Measurements from ENCODE around the gene RHBDL3. TPM values are rescaled to one million over a fixed set of nuclear protein-coding genes. Genes with fewer than 3 reads are reported as not detected.

The RHBDL3 gene
- total RNA-seq, 2 experiments from 2014 or later: 0.15 TPM; not detected in 1

GRCh38 chr17:32286518-32286900 lies 20.9 kb downstream of the RHBDL3 start:
- Histone ChIP-seq H3K9me3 (ENCODE audit: low read length) (no peaks in the 10 kb centered on the region), H3K4me1 (ENCODE audit: insufficient read depth, low read length, poor library complexity, severe bottlenecking) (peaks cover 6% of the 10 kb centered on the region), H3K4me3 (ENCODE audit: low read depth, low read length, poor library complexity, severe bottlenecking) (no peak overlapping the region), H3K4me2 (ENCODE audit: low read length) (no peak overlapping the region), H3K36me3 (ENCODE audit: insufficient read depth, low read length) (no peaks in the 10 kb centered on the region), H4K20me1 (ENCODE audit: insufficient read depth, low read length) (no peaks in the 10 kb centered on the region), H3K9me2 (ENCODE audit: insufficient read depth, low read length) (no peaks in the 10 kb centered on the region), H2AFZ (ENCODE audit: low read length) (peak overlapping the region; percentile 36; the same call in 1 of the 2 replicates), H3K27ac (ENCODE audit: low read depth, low read length, poor library complexity, severe bottlenecking) (no peak overlapping the region), H3K79me2 (ENCODE audit: insufficient read depth, low read depth, low read length) (no peaks in the 10 kb centered on the region)
- CTCF ChIA-PET (ENCODE audit: unreplicated experiment): interaction anchor here (1.6 kb wide), 1 partner anchor 11 kb away, joined by 4 read pairs; no protein-coding TSS in a partner anchor
- BruUV-seq (replicated peaks): no TSS peak
- DNase-seq (ENCODE audit: low spot score): no peak
- POLR2A ChIA-PET: interaction anchor here (0.6 kb wide), 1 partner anchor 27 kb away, joined by 3 read pairs; no protein-coding TSS in a partner anchor
- TF ChIP-seq EZH2phosphoT487 (IDR thresholded peaks at IDR 0.05; ENCODE audit: borderline replicate concordance, low read depth, low read length) (no peak), CTCF (conservative IDR thresholded peaks at IDR 0.05; ENCODE audit: low read length) (no peak)
- intact Hi-C loops (cut with micrococcal nuclease; ENCODE audit: unreplicated experiment): no loop called here

DNA sequence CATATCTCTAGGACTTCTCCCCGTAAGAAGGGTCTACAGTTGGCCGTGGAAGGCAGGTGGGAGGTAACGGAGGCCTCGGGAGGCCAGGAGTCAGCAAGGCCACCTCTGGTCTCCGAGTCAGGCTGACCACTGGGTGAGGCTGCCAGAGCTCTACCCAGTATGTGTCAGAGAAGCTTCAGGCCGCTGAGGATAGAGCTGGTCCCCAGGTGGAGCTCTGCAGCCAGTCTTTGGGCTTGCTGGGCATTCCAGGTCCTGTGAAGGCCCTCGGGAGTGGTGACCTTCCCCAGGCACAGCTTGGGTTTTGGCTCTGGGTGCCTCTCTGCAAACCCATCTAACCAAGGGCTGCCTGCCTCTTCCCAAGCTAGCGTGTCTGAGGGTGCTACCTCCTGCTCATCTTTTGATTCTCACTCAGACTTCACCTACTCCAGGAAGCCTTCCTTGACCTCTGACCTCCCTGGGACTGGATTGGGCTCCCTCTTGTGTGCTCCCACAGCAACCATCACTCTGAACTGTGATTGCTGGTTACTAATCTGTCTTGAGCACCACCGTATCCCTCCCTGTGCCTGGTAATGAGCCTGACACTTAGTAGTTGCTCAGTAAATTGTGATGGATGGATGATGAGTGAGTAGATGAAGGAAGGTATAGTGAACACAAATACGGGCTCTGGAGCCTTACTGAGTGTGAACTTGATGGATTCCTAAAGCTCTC lies 22.3 kb downstream of the RHBDL3 start:
- no peak for DNase-seq (ENCODE audit: low spot score)

More for the DNA sequence above, 22.3 kb downstream of the RHBDL3 start:
- BruUV-seq (replicated peaks): no TSS peak
- H3K79me2 ChIP-seq (ENCODE audit: insufficient read depth, low read depth, low read length): no peaks in the 10 kb centered on the region
- H3K4me1 ChIP-seq (ENCODE audit: insufficient read depth, low read length, poor library complexity, severe bottlenecking): peaks cover 17% of the 10 kb centered on the region
- no peaks in the 10 kb centered on the region for H3K9me2 ChIP-seq (ENCODE audit: insufficient read depth, low read length)
- no peak overlapping the region for H2AFZ ChIP-seq (ENCODE audit: low read length)
- CTCF ChIA-PET (ENCODE audit: unreplicated experiment): interaction anchor here (1.0 to 1.6 kb wide), 2 partner anchors 10 to 32 kb away, joined by 3 to 4 read pairs; no protein-coding TSS in a partner anchor
- intact Hi-C loops (cut with micrococcal nuclease; ENCODE audit: unreplicated experiment): no loop called here
- TF ChIP-seq EZH2phosphoT487 (IDR thresholded peaks at IDR 0.05; ENCODE audit: borderline replicate concordance, low read depth, low read length) (no peak), CTCF (conservative IDR thresholded peaks at IDR 0.05; ENCODE audit: low read length) (no peak; the same call in 1 of the 2 replicates)
- no peaks in the 10 kb centered on the region for H3K9me3 ChIP-seq (ENCODE audit: low read length)
- no peaks in the 10 kb centered on the region for H4K20me1 ChIP-seq (ENCODE audit: insufficient read depth, low read length)
- POLR2A ChIA-PET: interaction anchor here (0.5 to 0.6 kb wide), 2 partner anchors 173 to 406 kb away, joined by 3 read pairs; no protein-coding TSS in a partner anchor
- no peaks in the 10 kb centered on the region for H3K36me3 ChIP-seq (ENCODE audit: insufficient read depth, low read length)
- no peak overlapping the region for H3K4me3 ChIP-seq (ENCODE audit: low read depth, low read length, poor library complexity, severe bottlenecking)
- H3K27ac ChIP-seq (ENCODE audit: low read depth, low read length, poor library complexity, severe bottlenecking): no peak overlapping the region
- no peak overlapping the region for H3K4me2 ChIP-seq (ENCODE audit: low read length)

All from OCI-LY7 (cell line).